HG02973 (cell line): ENCODE measurements around the gene PRR18.

Experiments
- ATAC-seq: cut with Tn5 transposase; IDR thresholded peaks from one replicate; pipeline ENCODE4 v1.9.1; 2021; ENCODE audit warnings: moderate library complexity; ENCODE audit not compliant: unreplicated experiment

The PRR18 gene

DNA sequence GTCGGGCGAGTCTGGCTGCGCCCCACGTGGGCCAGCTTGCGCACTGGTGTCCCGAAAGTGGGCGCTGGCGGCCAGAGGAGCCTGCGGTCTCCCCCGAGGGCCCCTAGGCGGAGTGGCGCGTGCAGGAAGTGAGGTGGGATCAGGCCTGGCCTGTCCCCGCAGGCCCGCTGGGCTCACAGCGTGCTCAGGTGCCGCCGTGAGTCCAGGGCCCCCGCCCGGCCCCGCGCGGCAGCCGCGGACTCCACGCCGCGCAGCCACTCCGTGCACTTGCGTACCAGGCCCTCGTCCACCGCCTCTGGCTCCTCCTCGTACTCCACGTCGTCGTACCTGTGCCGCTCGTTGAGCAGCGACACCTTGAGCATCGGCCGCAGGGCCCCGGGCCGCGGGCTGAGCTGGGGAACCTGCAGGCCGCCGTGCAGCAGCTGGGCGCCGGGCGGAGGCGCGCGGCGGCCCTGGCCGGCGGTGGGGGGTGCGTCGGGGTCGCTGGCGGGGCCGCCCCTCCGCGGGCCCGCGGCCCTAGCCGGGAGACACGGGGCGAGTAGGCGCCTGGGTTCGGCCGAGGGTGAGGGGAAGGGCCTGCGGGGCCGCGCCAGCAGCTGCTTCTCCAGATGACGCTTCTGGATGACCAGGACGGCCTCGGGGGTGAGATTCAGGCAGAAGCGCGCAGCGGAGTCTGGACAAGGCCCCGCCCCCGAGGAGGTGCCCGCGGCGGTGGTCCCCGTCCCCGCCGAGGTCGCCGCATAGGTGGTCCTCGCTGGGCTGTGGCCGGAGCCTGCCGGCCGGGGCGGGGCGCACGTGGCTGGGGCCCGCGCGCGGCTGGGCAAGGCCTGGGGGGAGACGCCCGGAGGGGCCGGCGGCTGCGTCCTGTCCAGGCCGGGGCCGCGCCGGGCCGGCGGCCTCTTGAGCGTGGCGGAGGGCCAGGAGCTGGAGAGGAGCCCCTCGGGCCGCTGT lies 835 bp downstream of the PRR18 start:
- ATAC-seq: peak; percentile 32

GRCh38 chr6:166306378-166307081 lies 1.7 kb downstream of the PRR18 start:
- no peak for ATAC-seq

- ATAC-seq: no peak
These were observed 2.6 kb downstream of the PRR18 start for GRCh38 chr6:166305562-166306117.

- no peak for ATAC-seq
These were observed 4.1 kb downstream of the PRR18 start for GRCh38 chr6:166304106-166304505.

DNA sequence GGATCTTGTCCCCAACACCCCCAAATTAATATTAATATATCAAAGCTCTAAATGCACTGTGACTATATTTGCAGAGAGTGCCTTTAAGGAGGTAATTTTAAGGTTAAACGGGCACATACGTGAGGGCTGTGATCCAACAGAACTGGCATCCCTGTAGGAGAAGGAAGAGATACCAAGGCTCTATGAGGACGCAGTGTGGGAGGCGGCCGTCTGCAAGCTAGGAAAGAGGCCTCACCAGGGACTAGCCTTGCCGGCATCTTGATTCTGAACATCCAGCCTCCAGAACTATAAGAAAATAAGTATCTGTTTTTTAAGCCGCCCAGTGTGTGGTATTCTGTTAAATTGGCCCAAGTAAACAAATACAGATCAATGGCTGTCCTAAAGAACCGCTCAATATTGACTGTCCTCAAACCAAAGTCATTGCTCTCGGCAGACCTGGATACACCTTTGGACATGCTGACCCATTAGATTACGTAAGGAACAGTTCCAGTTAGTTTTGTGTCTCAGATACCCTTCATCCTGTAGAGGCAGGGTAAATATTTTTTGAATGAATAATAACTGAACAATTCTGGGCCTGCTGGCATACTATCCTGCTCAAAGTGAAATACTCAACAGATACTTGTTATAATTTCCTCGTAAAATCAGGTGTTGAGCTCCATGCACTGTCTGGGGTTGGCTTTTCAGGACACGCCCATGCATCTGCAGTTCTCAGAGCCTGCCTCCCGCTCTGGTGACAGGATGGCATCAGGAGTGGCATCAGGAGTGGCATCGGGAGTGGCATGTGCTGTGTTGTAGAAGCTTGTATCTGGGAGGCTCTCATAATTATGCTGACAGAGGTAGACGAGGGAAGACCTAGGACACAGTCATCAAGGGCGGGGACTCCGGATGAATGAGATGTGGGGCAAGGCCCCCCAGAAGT lies 6.3 kb downstream of the PRR18 start:
- ATAC-seq: no peak

DNA sequence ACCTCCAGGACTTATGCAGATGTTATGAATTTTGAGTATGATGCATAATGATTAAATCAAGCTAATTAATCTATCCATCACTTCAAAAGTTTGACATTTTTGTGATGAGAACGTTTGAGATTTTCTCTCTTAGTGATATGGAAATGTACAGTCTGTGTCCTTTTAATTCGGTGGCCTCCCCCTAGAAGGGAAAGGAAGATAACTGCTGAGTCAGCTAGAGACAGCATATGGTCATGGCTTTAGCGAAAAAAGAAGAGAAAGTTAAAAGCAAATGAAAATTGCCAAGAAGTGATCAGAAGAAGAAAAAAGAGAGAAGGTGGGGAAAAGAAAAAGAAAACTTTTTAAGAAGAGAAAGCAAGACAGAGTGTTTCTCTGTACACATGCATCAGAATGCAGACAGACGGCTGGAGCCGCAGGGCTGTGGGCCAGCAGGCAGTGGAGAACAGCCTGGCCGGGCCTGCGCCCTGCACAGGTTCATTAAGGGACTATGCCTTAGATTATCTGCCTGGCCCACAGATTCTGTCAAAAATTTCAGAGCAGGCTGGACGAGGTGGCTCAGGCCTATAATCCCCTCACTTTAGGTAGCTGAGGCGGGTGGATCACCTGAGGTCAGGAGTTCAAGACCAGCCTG lies 7.7 kb downstream of the PRR18 start:
- ATAC-seq: no peak

DNA sequence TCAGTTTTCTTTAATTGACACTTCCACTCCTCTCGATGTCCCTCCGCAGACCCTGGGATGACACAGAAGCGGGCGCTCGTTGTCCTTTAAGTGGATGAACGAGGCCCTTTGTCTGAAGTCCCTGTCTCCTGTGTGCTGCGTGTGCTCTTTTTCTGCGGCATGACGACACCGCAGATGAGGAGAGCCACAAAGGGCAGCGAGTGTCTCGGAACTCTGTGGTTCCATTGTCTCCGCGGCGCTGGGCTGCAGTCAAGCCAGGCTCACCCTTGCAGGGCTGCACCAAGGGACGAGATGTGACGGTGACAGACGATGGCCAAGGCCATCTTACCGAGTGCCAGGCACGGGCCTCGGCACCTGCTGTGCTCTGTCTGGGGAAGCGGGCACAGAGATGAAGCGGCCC lies 10.6 kb downstream of the PRR18 start:
- ATAC-seq: no peak

GRCh38 chr6:166296035-166296883 lies 11.9 kb downstream of the PRR18 start:
- ATAC-seq: no peak

DNA sequence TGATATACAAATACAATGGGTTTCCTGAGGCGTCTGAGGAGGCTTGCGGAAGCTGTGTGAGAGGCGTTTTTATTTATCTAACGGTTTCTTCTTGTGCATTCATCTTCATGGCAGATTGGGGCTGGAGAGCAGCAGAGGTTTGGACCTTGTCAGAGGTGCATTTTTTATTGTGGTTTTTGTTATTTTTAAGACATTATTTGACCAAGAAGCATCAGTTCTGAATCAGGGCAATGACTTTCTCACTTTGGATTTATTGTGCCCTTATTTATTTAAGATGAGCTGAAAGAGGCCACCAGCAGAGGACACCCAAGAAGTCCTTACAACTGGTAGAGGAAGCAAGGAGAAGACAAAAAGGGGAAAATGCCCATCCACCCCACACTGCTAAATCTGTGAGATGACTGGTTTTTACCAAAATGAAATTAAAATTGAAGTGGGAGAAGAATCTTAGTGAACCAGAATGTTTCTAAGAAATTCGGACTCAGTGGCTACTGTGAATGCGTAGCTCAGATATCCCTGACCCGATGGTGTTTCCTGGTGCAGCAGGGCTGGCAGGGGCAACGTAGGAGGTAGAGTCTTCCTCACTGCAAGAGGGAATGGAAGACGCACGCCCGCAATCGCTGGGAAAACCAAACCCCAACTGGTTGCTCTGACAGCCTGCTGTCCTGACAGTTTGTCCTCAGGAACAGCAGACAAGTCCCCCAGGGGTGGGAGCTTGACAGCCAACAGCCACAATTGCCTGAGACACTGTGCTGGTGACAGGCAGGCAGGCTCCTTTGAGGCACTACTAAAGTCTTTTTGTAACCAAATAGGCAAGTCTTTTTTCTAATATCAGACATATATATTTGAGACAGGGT lies 14.2 kb downstream of the PRR18 start:
- no peak for ATAC-seq

- ATAC-seq: no peak
These were observed 18.8 kb downstream of the PRR18 start for GRCh38 chr6:166289207-166290060.

GRCh38 chr6:166286839-166287271 lies 21.3 kb downstream of the PRR18 start:
- ATAC-seq: peak; percentile 97

- ATAC-seq: no peak
These were observed 23.0 kb downstream of the PRR18 start for GRCh38 chr6:166285233-166285632.

DNA sequence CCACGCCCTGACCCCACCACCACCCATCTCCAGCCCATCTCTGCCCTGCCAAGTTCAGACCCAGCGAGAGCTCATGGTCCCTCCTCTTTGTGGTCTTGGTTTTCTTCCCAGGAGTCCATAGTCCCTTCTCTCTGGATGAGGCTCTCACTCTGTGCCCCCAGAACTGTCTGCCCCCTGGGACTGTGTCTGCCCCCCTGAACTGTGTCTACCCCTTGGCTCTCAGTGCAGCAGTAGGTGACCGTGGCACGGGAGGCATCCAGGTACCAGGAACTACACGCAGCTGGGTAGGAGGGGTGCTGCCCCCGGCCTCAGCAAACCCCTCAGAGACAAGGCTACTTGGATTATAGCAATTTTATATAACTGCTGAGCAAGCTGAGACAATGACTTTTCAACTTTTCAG lies 23.6 kb downstream of the PRR18 start:
- ATAC-seq: no peak

DNA sequence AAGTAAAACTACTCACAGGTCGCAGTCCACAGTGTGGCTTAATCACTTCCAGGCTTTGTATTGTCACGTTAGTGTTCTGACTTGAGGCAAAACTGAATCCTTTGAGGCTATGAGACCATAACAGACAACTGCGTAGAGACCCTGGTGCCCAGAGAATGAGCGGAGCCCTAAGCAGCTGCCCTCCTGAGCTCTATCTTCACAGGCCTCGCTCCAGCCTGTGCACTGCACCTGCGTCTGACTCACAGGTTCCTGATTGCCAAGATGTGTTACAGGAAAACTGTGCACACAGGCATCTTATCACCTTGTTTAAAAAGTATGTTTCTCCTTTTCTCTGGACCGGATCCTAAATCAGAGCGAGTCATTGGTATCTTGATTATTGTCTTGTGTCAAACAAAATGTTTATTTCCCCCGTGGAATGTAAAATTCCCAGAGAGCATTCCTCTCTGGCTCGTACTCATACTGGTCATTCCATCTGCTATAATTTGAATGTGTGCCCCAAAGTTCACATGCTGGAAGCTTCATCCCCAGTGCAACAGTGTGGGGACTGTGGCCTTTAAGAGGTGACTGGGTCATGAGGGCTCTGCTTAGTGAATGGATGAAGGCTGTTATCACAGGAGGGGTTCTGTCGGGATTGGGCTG lies 25.7 kb downstream of the PRR18 start:
- ATAC-seq: no peak

GRCh38 chr6:166281104-166281503 lies 27.1 kb downstream of the PRR18 start:
- no peak for ATAC-seq

DNA sequence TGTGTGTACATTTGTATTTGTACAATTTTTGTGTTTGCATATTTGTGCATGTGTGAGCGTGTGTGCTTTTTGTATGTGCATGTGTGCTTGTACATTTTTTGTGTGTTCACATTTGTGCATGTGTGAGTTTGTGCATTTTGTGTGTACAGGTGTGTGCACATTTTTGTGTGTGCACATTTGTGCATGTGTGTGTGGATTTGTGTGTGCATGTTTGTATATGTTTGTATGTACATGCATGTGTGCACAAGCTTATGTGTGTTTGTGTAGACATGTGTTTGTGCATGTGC lies 28.9 kb downstream of the PRR18 start:
- no peak for ATAC-seq
